Activated CD4-positive, alpha-beta memory T cell treated with anti-CD3 and anti-CD28 coated beads for 36 hours (primary cell): ENCODE measurements around the gene TANGO2. TPM values are rescaled to one million over a fixed set of nuclear protein-coding genes. Genes with fewer than 3 reads are reported as not detected.

Experiments
- CTCF ChIA-PET: fragments of 350-600 bp; sonication (Branson Sonifier 250); formaldehyde crosslinking; loops from one replicate; lab custom pipeline; 2021; ENCODE audit warnings: antibody characterized with exemption, inconsistent platforms; lab: Charles Lee
- POLR2A ChIA-PET: fragments of 350-600 bp; sonication (Branson Sonifier 250); formaldehyde crosslinking; loops from one replicate; lab custom pipeline; 2021; ENCODE audit warnings: antibody characterized with exemption; lab: Charles Lee
- DNase-seq: peaks from one replicate; pipeline ENCODE4 v3.0.0-alpha.2; 2020
- H3K27ac Mint-ChIP-seq: one replicate; pipeline ENCODE4 v1.8.0; 2021; ENCODE audit warnings: mixed read lengths
- H3K27me3 Mint-ChIP-seq: one replicate; pipeline ENCODE4 v1.8.0; 2021; ENCODE audit warnings: mixed read lengths
- H3K36me3 Mint-ChIP-seq: one replicate; pipeline ENCODE4 v1.8.0; 2021; ENCODE audit warnings: mixed read lengths
- H3K4me1 Mint-ChIP-seq: one replicate; pipeline ENCODE4 v1.8.0; 2021; ENCODE audit warnings: low read depth, mixed read lengths
- H3K4me3 Mint-ChIP-seq: one replicate; pipeline ENCODE4 v1.8.0; 2021; ENCODE audit warnings: mild to moderate bottlenecking, mixed read lengths
- H3K9me3 Mint-ChIP-seq: one replicate; pipeline ENCODE4 v1.8.0; 2021; ENCODE audit warnings: mixed read lengths
- intact Hi-C: fragments of 100-400 bp; cut with micrococcal nuclease; formaldehyde crosslinking; loops from one replicate; pipeline ENCODE4 v1.15.1; 2023
- microRNA-seq: library from miRNA; unstranded; fragments of <30 nt; microRNA quantifications from one replicate; pipeline ENCODE4 v1.2.0, GENCODE V29; 2022; ENCODE audit warnings: borderline number of aligned reads, borderline microRNAs expressed, borderline replicate concordance
- total RNA-seq, 2 experiments: library from RNA; stranded (reverse); gene quantifications; one replicate each; pipeline ENCODE4 v1.2.3, GENCODE V29; 2021

The TANGO2 gene
- total RNA-seq, 2 experiments from 2014 or later: 20.7 to 23.6 TPM

DNA sequence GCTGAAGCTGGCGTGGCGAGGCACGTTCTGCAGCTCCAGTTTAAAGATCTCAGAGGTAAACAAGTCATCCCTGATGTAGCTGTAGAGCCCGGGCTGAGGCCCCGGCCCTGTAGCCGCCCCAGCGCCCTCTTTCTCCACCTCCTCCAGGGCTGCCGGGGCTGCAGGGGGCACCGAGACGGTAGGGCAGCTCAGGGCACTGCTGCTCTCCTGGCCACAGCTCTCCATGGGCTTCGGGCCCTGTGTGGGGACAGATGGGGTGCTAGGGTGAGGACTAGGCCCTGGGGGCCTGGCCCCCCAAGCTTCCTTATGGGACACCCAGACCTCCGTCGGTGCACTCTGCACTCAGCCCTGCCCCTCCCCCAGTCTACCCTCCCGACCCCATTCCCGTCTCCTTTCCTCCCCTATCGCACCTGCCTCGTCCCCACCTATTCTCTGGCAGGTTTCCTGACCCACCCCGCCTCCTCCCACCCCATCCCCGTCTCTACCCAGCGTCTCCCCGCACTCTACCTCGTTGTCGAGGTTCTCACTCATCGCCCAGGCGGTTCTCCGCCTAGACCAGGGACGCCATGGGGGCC, 95.6 kb downstream of the TANGO2 start:
- intact Hi-C loops: loop anchor here (2.0 kb wide), 1 partner anchor 96 kb away; the partner anchor contains the start of gene TANGO2
- Mint-ChIP-seq H3K9me3 (no peaks in the 10 kb centered on the region), H3K27me3 (no peaks in the 10 kb centered on the region), H3K36me3 (peaks cover 44% of the 10 kb centered on the region), H3K4me1 (peaks cover 38% of the 10 kb centered on the region), H3K27ac (peak overlapping the region; percentile 92), H3K4me3 (peak overlapping the region; percentile 88)
- no peak for DNase-seq
- POLR2A ChIA-PET: interaction anchor here (0.7 to 2.5 kb wide), 5 partner anchors 13 to 97 kb away, joined by 3 to 17 read pairs (median 3); no protein-coding TSS in a partner anchor
- CTCF ChIA-PET: interaction anchor here (1.0 to 1.3 kb wide), 2 partner anchors 13 to 20 kb away, joined by 3 to 6 read pairs; no protein-coding TSS in a partner anchor

Small RNA genes within 50 kb of the gene (microRNA-seq; reads per million reads assigned to microRNA genes)
- 946 reads per million, percentile 86 among the genes with 10 or more reads in this experiment for gene MIR185
- gene MIR6816: not detected

Other genes with a start within 250 kb of the TANGO2 start
- 10 to 100 TPM; 11.3 to 12.3 TPM for gene GNB1L, start 166.2 kb upstream of the TANGO2 start, total RNA-seq
- 10 to 100 TPM; 11.5 to 13.5 TPM for gene RTL10, start 166.2 kb upstream of the TANGO2 start, total RNA-seq
- 10 to 100 TPM; 61.7 to 66.1 TPM for gene COMT, start 79.3 kb upstream of the TANGO2 start, total RNA-seq
- gene TXNRD2, start 79.3 kb upstream of the TANGO2 start, total RNA-seq: 10 to 100 TPM; 23.3 to 23.4 TPM
- gene ARVCF, start 4.3 kb upstream of the TANGO2 start, total RNA-seq: 1 to 10 TPM; 1.5 to 2.4 TPM
- 10 to 100 TPM; 33.4 to 34.3 TPM for gene DGCR8, start 59.1 kb downstream of the TANGO2 start, total RNA-seq
- gene RANBP1, start 95.0 kb downstream of the TANGO2 start, total RNA-seq: 100 to 1,000 TPM; 359 to 372 TPM
- 10 to 100 TPM; 70.6 to 75.8 TPM for gene TRMT2A, start 96.1 kb downstream of the TANGO2 start, total RNA-seq
- 10 to 100 TPM; 46.3 to 46.5 TPM for gene ZDHHC8, start 110.7 kb downstream of the TANGO2 start, total RNA-seq
- gene CCDC188, start 129.9 kb downstream of the TANGO2 start, total RNA-seq: under 1 TPM in 1 of 2 experiments, not detected in 1; 0.52 TPM
- 1 to 10 TPM; 2.6 to 3.1 TPM for gene RTN4R, start 247.2 kb downstream of the TANGO2 start, total RNA-seq